HPDE6-E6E7 (cell line): ENCODE data around the gene CCDC68.

Experiments used
- DNase-seq: peaks from one replicate; pipeline ENCODE4 v3.0.0; 2011; ENCODE audit warnings: missing footprints; ENCODE audit errors: extremely low spot score

The CCDC68 gene

GRCh38 chr18:54918060-54918459 lies 41.2 kb downstream of the CCDC68 start:
- no peak for DNase-seq

DNA sequence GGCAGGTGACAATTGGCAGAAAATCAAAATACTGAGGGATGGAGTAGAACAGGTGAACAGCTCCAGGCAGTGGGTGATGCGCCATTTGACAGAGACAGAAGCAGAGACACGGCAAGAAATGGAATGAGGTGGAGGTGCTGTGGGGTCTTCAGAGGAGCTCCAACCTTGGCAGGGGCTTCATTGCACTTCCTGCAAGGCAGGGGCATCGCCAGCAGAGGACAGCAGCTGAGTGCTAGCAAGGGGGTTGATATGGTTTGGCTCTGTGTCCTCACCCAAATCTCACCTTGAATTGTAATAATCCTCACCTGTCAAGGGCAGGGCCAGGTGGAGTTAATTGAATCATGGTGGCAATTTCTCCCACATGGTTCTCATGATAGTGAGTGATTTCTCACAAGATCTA lies 42.8 kb downstream of the CCDC68 start:
- no peak for DNase-seq

- DNase-seq = no peak
Observed at GRCh38 chr18:54914816-54915215, 44.4 kb downstream of the CCDC68 start.

- DNase-seq = no peak
Observed at GRCh38 chr18:54911551-54911950, 47.7 kb downstream of the CCDC68 start.

DNA sequence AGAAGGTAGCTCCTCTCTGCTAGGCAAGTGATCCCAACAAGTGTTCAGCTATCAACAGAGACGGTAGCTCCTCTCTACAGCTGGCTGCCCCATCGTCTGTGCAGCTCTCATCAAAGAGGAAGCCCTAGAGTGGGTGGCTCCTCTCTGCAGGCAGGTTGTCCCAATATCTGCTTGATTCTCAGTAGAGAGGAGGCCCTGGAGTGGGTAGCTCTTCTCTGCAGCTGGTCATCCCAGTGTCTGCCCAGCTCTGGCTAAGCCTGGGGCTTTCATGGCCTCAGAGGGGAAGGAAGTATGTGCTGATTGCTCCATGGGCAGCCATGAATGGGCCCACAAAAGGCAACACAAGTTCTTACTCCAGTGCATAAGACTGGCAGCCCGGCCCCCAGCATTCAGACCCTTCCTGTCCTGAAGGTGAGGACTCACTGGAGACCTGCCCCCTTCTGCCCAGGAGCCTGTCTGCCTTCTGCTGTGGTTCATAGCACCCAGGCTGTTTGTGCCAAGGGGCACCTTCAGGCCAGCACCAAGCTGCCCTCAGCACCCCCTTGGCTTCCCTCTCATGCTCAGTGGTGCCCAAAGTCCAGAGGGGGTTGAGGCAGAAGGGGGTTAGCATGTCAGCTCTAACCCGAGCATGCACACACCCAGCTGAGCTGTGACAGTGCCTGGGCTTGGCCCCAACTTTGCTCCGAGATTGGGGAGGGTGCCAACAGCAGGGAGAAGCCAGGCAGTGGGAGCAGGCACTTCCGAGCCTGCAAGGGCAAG lies 48.9 kb downstream of the CCDC68 start:
- no peak for DNase-seq

- no peak for DNase-seq
Observed at GRCh38 chr18:54909538-54909937, 49.7 kb downstream of the CCDC68 start.

DNA sequence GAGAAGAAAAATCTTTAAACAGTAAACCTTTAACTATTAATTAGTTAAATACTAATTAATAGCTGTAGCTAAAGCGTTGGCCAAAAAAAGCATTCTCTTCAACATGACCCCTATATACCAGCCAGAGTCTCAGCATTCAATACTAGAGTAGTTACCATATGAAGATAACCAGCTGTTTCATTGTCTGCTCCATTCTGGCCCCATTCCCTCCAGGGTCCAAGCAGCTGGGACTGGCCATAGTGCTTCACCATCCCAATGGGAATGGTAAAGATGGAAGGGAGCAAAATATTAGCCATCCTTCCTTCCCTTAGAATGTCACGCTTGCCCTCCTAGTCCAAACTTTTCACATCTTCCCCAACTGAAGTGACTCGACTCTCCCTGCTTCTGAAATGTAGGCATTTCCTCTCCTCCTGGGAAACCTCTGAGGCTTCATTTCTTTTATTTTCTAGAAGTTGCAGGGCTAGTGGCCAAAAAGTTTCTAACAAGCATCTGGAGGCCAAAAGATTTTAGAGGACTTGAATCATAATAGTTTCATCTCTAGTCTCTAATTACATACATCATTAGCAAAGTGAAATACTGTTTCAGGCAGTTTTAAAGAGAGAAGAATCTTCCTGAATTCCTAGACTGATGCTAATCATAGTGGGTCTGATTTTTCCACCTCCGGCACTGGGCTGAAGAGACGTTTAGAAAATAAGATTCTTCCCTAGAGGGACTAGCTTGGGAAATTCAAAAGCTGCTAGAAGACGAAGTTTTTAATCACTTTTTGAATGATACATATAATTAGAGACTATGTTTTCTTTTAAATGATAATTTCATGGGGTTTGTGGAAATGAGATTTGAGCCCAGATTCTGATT lies 52.7 kb downstream of the CCDC68 start:
- DNase-seq = no peak

DNA sequence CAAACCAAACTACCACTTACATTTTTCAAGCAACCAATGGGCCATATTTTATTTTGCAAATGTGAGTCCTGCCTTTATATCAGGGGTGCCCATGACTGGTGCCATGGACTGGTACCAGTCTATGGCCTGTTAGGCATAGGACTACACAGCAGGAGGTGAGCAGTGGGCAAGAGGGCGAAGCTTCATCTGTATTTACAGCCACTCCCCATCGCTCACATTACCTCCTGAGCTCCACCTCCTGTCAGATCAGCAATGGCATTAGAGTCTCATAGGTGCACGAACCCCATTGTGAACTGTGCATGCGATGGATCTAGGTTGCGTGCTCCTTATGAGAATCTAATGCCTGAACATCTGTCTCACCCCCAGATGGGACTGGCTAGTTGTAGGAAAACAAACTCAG lies 53.6 kb downstream of the CCDC68 start:
- no peak for DNase-seq

- no peak for DNase-seq
Observed at GRCh38 chr18:54904581-54904980, 54.7 kb downstream of the CCDC68 start.

GRCh38 chr18:54900290-54900689 lies 59.0 kb downstream of the CCDC68 start:
- no peak for DNase-seq

DNA sequence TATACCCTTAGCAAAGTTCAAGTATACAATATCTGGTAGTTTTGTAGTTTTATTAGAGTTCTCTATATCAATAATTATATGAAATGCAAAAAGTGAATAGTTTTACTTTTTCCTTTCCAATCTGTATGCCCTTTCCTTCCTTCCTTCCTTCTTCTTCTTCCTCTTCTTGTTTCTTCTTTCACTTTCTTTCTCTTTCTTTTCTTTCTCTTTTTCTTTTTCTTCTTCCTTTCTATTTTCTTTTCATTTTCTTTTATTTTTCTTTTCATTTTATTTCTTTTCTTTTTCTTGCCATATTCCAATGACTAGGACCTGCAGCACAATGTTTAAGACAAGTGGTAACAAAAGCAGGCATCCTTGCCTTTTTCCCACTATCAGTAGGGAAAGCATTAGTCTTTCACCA lies 59.8 kb downstream of the CCDC68 start:
- DNase-seq = no peak

- DNase-seq = no peak
Observed at GRCh38 chr18:54888933-54889332, 70.3 kb downstream of the CCDC68 start.

GRCh38 chr18:54888378-54888777 lies 70.9 kb downstream of the CCDC68 start:
- DNase-seq = no peak

DNA sequence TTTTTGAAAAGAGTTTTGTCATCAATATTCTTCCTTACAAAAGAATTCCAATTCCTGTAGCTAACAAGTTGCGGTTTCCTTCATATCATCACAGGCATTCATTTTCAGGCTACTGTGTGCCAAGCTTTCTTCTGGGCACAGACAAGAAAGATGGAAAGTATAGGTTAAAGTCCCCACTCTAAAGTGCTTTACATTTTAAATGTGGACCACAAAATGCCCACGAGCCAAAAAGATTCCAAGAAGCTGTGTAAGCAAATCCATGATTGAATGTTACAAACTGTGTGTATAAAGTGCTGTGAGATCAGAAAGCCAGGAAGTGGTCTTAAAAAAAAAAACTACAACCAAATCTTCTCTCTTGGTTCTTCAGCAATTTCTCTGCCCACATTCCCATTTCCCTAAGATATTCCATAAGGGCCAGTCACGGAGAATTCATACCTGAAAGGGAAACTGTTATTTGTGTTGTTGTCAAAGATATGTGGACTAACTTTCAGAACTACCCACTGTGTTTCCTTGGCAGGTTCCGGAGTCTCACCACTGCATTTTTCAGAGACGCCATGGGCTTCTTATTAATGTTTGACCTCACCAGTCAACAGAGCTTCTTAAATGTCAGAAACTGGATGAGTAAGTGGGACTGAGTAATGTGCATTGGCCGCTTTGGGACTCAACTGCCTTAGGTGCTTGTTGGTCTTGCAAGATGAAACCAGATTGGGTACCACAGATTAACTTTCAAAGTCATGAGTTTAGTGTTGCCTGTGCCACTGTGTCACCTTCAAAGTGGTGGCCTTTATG lies 75.3 kb downstream of the CCDC68 start:
- no peak for DNase-seq

- DNase-seq = no peak
Observed at GRCh38 chr18:54882318-54882717, 76.9 kb downstream of the CCDC68 start.

DNA sequence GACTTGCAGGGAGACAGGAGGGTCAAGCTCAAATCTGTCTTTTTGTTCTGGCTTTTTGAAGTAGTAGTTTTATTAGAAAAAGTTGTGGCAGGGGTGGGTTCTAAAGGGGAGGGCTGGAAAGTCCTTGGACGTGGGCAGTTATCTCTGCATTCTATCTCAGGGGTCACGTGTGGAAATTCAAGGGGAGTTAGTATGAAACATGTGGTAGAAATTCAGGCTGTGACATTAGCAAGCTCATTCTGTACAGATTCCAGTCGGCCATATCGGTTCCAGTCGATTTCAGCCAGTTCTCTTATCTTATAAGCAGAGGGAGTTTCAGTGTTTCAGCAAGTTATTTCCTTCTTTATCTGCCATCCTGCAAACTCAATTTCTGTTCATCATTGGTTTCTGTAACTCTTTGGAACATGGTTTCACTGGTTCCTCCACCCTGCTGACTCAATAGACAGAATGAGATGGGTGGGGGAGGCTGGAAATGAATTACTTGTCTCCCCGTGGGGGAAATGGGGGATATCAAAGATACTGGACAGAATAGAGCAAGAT lies 78.0 kb downstream of the CCDC68 start:
- no peak for DNase-seq

- peak; percentile 72 for DNase-seq
Observed at GRCh38 chr18:54880395-54881105, 78.7 kb downstream of the CCDC68 start.

DNA sequence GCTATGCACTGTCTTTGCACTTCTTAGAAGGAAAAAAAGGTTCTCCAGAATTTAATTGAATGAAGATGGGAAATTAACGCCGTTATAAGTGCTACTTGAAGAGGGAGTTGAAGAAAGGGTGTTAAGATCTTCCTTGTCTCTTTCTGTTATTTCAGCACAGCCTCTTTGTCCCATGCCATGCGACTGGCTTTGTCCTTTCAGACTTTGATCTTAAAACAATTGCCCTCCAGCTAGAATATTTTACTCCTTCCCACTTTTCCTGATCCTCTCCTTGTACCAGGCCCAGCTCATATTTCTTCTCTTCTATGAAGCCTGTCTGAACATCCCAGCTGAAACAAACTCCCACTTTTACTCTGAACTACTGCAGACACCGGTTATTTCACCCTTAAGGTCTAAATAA lies 79.6 kb downstream of the CCDC68 start:
- no peak for DNase-seq

GRCh38 chr18:54878659-54879358 lies 80.5 kb downstream of the CCDC68 start:
- no peak for DNase-seq

DNA sequence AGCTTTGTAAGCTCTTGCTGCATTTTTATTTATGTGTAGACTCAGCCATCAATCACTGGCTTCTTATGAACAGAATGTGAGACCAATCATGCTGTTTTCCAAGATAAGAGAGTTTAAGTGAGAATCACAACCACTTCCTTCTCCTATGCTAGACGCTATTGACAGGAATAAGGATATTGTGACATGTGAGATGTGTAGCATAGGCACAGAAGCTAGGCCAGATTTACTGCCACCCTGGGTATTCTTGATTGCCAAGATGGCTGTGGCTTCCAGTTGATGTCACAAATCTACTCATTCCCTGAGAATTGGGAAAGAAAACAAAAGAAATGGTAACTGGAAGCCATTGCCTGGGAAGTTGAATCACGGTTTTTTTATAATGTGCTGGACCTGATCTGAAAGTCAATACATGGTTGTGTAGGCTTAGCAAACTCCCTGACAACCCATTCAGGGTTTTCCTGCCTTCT lies 81.1 kb downstream of the CCDC68 start:
- no peak for DNase-seq

GRCh38 chr18:54877076-54877475 lies 82.2 kb downstream of the CCDC68 start:
- DNase-seq = no peak
